Osteoblast (primary cell): ENCODE measurements around the gene C1R. TPM values are rescaled to one million over a fixed set of nuclear protein-coding genes. Genes with fewer than 3 reads are reported as not detected.
A peak's percentile ranks its signal among the peaks of the same experiment; 100 is the strongest.

Experiments used
- DNase-seq: peaks from one replicate; pipeline ENCODE4 v3.0.0; 2011; ENCODE audit warnings: low spot score, mixed read lengths; ENCODE audit not compliant: insufficient read length; ENCODE audit errors: missing footprints
- H2AFZ ChIP-seq: 2 replicates; pipeline ENCODE4 v1.6.0; 2011; ENCODE audit warnings: mild to moderate bottlenecking, low read length
- H3K27ac ChIP-seq: 2 replicates; pipeline ENCODE4 v1.5.1; 2011; ENCODE audit warnings: mild to moderate bottlenecking, low read depth, low read length, moderate library complexity
- H3K27me3 ChIP-seq: 2 replicates; pipeline ENCODE4 v1.6.0; 2012; ENCODE audit warnings: mild to moderate bottlenecking, control low read depth, inconsistent platforms, low read length, moderate library complexity; ENCODE audit not compliant: insufficient read depth
- H3K36me3 ChIP-seq: 2 replicates; pipeline ENCODE4 v1.5.1; 2011; ENCODE audit warnings: mild to moderate bottlenecking, low read length, control low read depth, moderate library complexity; ENCODE audit not compliant: insufficient read depth
- H3K4me1 ChIP-seq: 2 replicates; pipeline ENCODE4 v1.5.1; 2011; ENCODE audit warnings: mild to moderate bottlenecking, low read length, control low read depth, moderate library complexity; ENCODE audit not compliant: insufficient read depth
- H3K4me2 ChIP-seq: 2 replicates; pipeline ENCODE4 v1.6.0; 2011; ENCODE audit warnings: mild to moderate bottlenecking, low read length; ENCODE audit not compliant: insufficient read depth
- H3K4me3 ChIP-seq: fragments of 200-600 bp; sonication (generic); 3 replicates; pipeline ENCODE4 v1.5.1; 2012; ENCODE audit warnings: mild to moderate bottlenecking, low read length, inconsistent platforms; ENCODE audit not compliant: insufficient read depth
- H3K79me2 ChIP-seq: 2 replicates; pipeline ENCODE4 v1.6.0; 2012; ENCODE audit warnings: mild to moderate bottlenecking, low read length, control low read depth, inconsistent platforms; ENCODE audit not compliant: insufficient read depth
- H3K9me3 ChIP-seq: 2 replicates; pipeline ENCODE4 v1.5.1; 2011; ENCODE audit warnings: low read depth, low read length, control low read depth
- H4K20me1 ChIP-seq: 2 replicates; pipeline ENCODE4 v1.6.0; 2012; ENCODE audit warnings: mild to moderate bottlenecking, low read length, control low read depth; ENCODE audit not compliant: insufficient read depth
- CTCF ChIP-seq: IDR thresholded peaks from 2 replicates; pipeline ENCODE4 v1.5.1; 2011; ENCODE audit warnings: mild to moderate bottlenecking, low read depth, low read length, moderate library complexity; ENCODE audit errors: extremely low read depth
- total RNA-seq: library from RNA; depleted of rRNA; stranded (reverse); fragments of >200 nt; gene quantifications from 2 replicates; pipeline ENCODE4 v1.2.3, GENCODE V29; 2012

Gene C1R
- total RNA-seq, 1 donor: 330 TPM

GRCh38 chr12:7061138-7061537 is 31.1 kb downstream of the C1R start:
- Histone ChIP-seq H3K9me3 (no peaks in the 10 kb centered on the region), H2AFZ (peak overlapping the region; percentile 89), H3K27ac (peak overlapping the region; percentile 83), H3K36me3 (peaks cover 4% of the 10 kb centered on the region), H3K4me1 (peaks cover 31% of the 10 kb centered on the region), H4K20me1 (no peaks in the 10 kb centered on the region), H3K4me3 (peak overlapping the region; percentile 69), H3K79me2 (no peaks in the 10 kb centered on the region), H3K4me2 (peak overlapping the region; percentile 89), H3K27me3 (no peaks in the 10 kb centered on the region)
- TF ChIP-seq CTCF: no peak
- DNase-seq: no peak

- no peaks in the 10 kb centered on the region for H3K36me3 ChIP-seq
- peak; percentile 98 for TF ChIP-seq CTCF
- peak; percentile 94 for DNase-seq
- H3K9me3 ChIP-seq: no peaks in the 10 kb centered on the region
- H2AFZ ChIP-seq: peak within 1 kb of the TSS; percentile 89
- peak within 1 kb of the TSS; percentile 69 for H3K4me3 ChIP-seq
- H3K27ac ChIP-seq: peak within 1 kb of the TSS; percentile 83
- no peaks in the 10 kb centered on the region for H3K79me2 ChIP-seq
- H3K27me3 ChIP-seq: no peaks in the 10 kb centered on the region
- H4K20me1 ChIP-seq: no peaks in the 10 kb centered on the region
- peak within 1 kb of the TSS; percentile 89 for H3K4me2 ChIP-seq
- H3K4me1 ChIP-seq: peaks cover 31% of the 10 kb centered on the region
These were observed 31.8 kb downstream of the C1R start, which contains the start of gene C1S for GRCh38 chr12:7060353-7060954. C1S (plus strand) TSS chr12:7060718; CDS start chr12:7061913, 1,195 bp downstream.

- Histone ChIP-seq H4K20me1 (no peaks in the 10 kb centered on the region), H3K27ac (peak overlapping the region; percentile 35), H3K79me2 (no peaks in the 10 kb centered on the region), H2AFZ (peak overlapping the region; percentile 12), H3K36me3 (no peaks in the 10 kb centered on the region), H3K4me3 (no peak overlapping the region), H3K4me2 (peak overlapping the region; percentile 89), H3K4me1 (peaks cover 26% of the 10 kb centered on the region), H3K27me3 (peaks cover 6% of the 10 kb centered on the region), H3K9me3 (no peaks in the 10 kb centered on the region)
- DNase-seq: no peak
- TF ChIP-seq CTCF: no peak
These were observed 32.5 kb downstream of the C1R start for GRCh38 chr12:7059780-7060179.

GRCh38 chr12:7058850-7059395 is 33.3 kb downstream of the C1R start:
- H4K20me1 ChIP-seq: no peaks in the 10 kb centered on the region
- H3K27me3 ChIP-seq: peaks cover 12% of the 10 kb centered on the region
- H3K36me3 ChIP-seq: no peaks in the 10 kb centered on the region
- TF ChIP-seq CTCF: no peak
- no peak overlapping the region for H2AFZ ChIP-seq
- no peak for DNase-seq
- H3K27ac ChIP-seq: no peak overlapping the region
- H3K4me2 ChIP-seq: no peak overlapping the region
- no peaks in the 10 kb centered on the region for H3K9me3 ChIP-seq
- H3K4me1 ChIP-seq: peaks cover 18% of the 10 kb centered on the region
- no peaks in the 10 kb centered on the region for H3K79me2 ChIP-seq
- no peak overlapping the region for H3K4me3 ChIP-seq
